HG02588 (cell line): Measurements from ENCODE around the gene CUL7.
"Not testable (repeated sequence)": the region's sequence is repeated elsewhere in the genome, so short reads cannot be mapped to it uniquely, and the experiment has no call there.

Experiments used
- ATAC-seq: cut with Tn5 transposase; IDR thresholded peaks from one replicate; pipeline ENCODE4 v1.9.1; 2021; ENCODE audit warnings: mild to moderate bottlenecking, moderate library complexity; ENCODE audit not compliant: unreplicated experiment

The CUL7 gene

GRCh38 chr6:43016943-43017334, 36.7 kb downstream of the CUL7 start:
- no peak for ATAC-seq

GRCh38 chr6:43016176-43016942, 37.3 kb downstream of the CUL7 start:
- ATAC-seq, result no peak

- ATAC-seq, result no peak
These were observed 39.2 kb downstream of the CUL7 start for GRCh38 chr6:43014434-43014909.

GRCh38 chr6:43013843-43014433, 39.7 kb downstream of the CUL7 start, which contains the start of the genes KLHDC3 and MEA1:
KLHDC3 (plus strand) TSS chr6:43014249; CDS start chr6:43017193, 2,944 bp downstream.
MEA1 (minus strand) TSS chr6:43013946; CDS start chr6:43013813, 133 bp downstream.
- peak; percentile 94 for ATAC-seq

- ATAC-seq, result no peak
These were observed 40.4 kb downstream of the CUL7 start for GRCh38 chr6:43013097-43013842.

- no peak for ATAC-seq
These were observed 41.3 kb downstream of the CUL7 start for GRCh38 chr6:43012364-43012763.

GRCh38 chr6:43011207-43011606, 42.4 kb downstream of the CUL7 start:
- no peak for ATAC-seq

- no peak for ATAC-seq
These were observed 44.5 kb downstream of the CUL7 start for GRCh38 chr6:43009124-43009523.

- ATAC-seq, result no peak
These were observed 46.5 kb downstream of the CUL7 start for GRCh38 chr6:43007126-43007525.

GRCh38 chr6:43006251-43006650, 47.4 kb downstream of the CUL7 start:
- ATAC-seq, result no peak

GRCh38 chr6:43005844-43006243, 47.8 kb downstream of the CUL7 start:
- no peak for ATAC-seq

- ATAC-seq, result no peak
These were observed 51.8 kb downstream of the CUL7 start for GRCh38 chr6:43001843-43002242.

- not testable (repeated sequence) for ATAC-seq
These were observed 55.4 kb downstream of the CUL7 start for GRCh38 chr6:42998205-42998604.

- ATAC-seq, result no peak
These were observed 57.1 kb downstream of the CUL7 start for GRCh38 chr6:42996513-42996912.

- no peak for ATAC-seq
These were observed 60.2 kb downstream of the CUL7 start for GRCh38 chr6:42993445-42993844.

- no peak for ATAC-seq
These were observed 63.7 kb downstream of the CUL7 start for GRCh38 chr6:42989923-42990322.

GRCh38 chr6:42988486-42989020, 65.1 kb downstream of the CUL7 start:
- no peak for ATAC-seq
